ENCODE data around the gene GTF2A1L. TPM values are rescaled to one million over a fixed set of nuclear protein-coding genes. Genes with fewer than 3 reads are reported as not detected.

The GTF2A1L gene
- total RNA-seq, 4 donors from 2014 or later: 0.96 TPM; not detected in 3

GRCh38 chr2:48722391-48722790 is 104.7 kb downstream of the GTF2A1L start:
- intact Hi-C loops (cut with DNase I; ENCODE audit: low total_unique reads): no loop called here
- H3K4me3 ChIP-seq (ENCODE audit: low read depth, poor library complexity, severe bottlenecking): no peak overlapping the region
- DNase-seq (ENCODE audit: low spot score in 2 of 2): no peak
- TF ChIP-seq, protein P1, sequence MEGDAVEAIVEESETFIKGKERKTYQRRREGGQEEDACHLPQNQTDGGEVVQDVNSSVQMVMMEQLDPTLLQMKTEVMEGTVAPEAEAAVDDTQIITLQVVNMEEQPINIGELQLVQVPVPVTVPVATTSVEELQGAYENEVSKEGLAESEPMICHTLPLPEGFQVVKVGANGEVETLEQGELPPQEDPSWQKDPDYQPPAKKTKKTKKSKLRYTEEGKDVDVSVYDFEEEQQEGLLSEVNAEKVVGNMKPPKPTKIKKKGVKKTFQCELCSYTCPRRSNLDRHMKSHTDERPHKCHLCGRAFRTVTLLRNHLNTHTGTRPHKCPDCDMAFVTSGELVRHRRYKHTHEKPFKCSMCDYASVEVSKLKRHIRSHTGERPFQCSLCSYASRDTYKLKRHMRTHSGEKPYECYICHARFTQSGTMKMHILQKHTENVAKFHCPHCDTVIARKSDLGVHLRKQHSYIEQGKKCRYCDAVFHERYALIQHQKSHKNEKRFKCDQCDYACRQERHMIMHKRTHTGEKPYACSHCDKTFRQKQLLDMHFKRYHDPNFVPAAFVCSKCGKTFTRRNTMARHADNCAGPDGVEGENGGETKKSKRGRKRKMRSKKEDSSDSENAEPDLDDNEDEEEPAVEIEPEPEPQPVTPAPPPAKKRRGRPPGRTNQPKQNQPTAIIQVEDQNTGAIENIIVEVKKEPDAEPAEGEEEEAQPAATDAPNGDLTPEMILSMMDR (IDR thresholded peaks at IDR 0.05): no peak
- TF ChIP-seq POLR2A (IDR thresholded peaks at IDR 0.05): no peak
- WGBS, 2 donors: 85 to 94% methylated on average over 1 of the region's 1 CpG

DNA sequence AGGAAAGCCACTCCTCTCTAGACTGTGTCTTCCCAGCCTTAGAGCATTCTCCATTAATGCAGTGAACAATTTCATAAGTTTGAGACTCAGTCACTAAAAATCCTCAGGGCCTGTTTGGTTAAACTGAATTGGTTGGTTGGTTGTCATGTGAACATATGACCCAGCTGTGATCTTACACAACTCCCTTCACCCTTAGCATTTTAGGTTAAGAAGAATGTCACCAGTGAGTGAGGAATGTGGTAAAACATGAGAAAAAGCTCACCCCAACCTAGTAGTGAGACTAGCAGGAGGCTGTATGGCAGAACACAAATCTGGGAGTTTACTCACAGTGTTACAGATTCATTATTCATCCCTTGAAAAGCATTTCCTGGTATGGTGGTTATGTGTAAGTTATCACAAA is 105.5 kb downstream of the GTF2A1L start:
- H3K4me3 ChIP-seq (ENCODE audit: low read depth, poor library complexity, severe bottlenecking): no peak overlapping the region
- no peak for DNase-seq (ENCODE audit: low spot score in 2 of 2)
- TF ChIP-seq, protein P1 (IDR thresholded peaks at IDR 0.05): no peak
- TF ChIP-seq POLR2A (IDR thresholded peaks at IDR 0.05): no peak
- intact Hi-C loops (cut with DNase I; ENCODE audit: low total_unique reads): no loop called here

GRCh38 chr2:48724278-48724677 is 106.6 kb downstream of the GTF2A1L start:
- WGBS, 2 donors: 66 to 72% methylated on average over 2 of the region's 2 CpGs
- intact Hi-C loops (cut with DNase I; ENCODE audit: low total_unique reads): no loop called here
- no peak overlapping the region for H3K4me3 ChIP-seq (ENCODE audit: low read depth, poor library complexity, severe bottlenecking)
- TF ChIP-seq, protein P1 (IDR thresholded peaks at IDR 0.05): no peak
- no peak for TF ChIP-seq POLR2A (IDR thresholded peaks at IDR 0.05)
- DNase-seq (ENCODE audit: low spot score in 2 of 2): peak in 1 of 2 donors; percentile 26

- TF ChIP-seq POLR2A (IDR thresholded peaks at IDR 0.05): no peak
- TF ChIP-seq, protein P1 (IDR thresholded peaks at IDR 0.05): no peak
- WGBS, 2 donors: 69 to 77% methylated on average over 7 of the region's 7 CpGs
- no peak for DNase-seq (ENCODE audit: low spot score in 2 of 2)
- H3K4me3 ChIP-seq (ENCODE audit: low read depth, poor library complexity, severe bottlenecking): no peak overlapping the region
- intact Hi-C loops (cut with DNase I; ENCODE audit: low total_unique reads): no loop called here
These were observed 108.2 kb downstream of the GTF2A1L start for GRCh38 chr2:48725696-48726494.

GRCh38 chr2:48727560-48727959 is 109.9 kb downstream of the GTF2A1L start:
- intact Hi-C loops (cut with DNase I; ENCODE audit: low total_unique reads): no loop called here
- H3K4me3 ChIP-seq (ENCODE audit: low read depth, poor library complexity, severe bottlenecking): no peak overlapping the region
- no peak for DNase-seq (ENCODE audit: low spot score in 2 of 2)
- 74 to 92% methylated on average over 2 of the region's 2 CpGs for WGBS, 2 donors
- no peak for TF ChIP-seq POLR2A (IDR thresholded peaks at IDR 0.05)
- TF ChIP-seq, protein P1 (IDR thresholded peaks at IDR 0.05): no peak

- no peak overlapping the region for H3K4me3 ChIP-seq (ENCODE audit: low read depth, poor library complexity, severe bottlenecking)
- intact Hi-C loops (cut with DNase I; ENCODE audit: low total_unique reads): no loop called here
- 79 to 88% methylated on average over 2 of the region's 2 CpGs for WGBS, 2 donors
- no peak for DNase-seq (ENCODE audit: low spot score in 2 of 2)
- TF ChIP-seq, protein P1 (IDR thresholded peaks at IDR 0.05): no peak
- no peak for TF ChIP-seq POLR2A (IDR thresholded peaks at IDR 0.05)
These were observed 110.6 kb downstream of the GTF2A1L start for GRCh38 chr2:48728295-48728694.
